Loucy (cell line): ENCODE measurements around the gene CDC73.

Experiments
- EZH2phosphoT487 ChIP-seq: fragments of 200-600 bp; IDR thresholded peaks from 2 replicates; pipeline ENCODE4 v1.6.1; 2018; ENCODE audit warnings: antibody characterized with exemption, mild to moderate bottlenecking, moderate library complexity, borderline replicate concordance
- TF ChIP-seq, protein P1 (sequence below): fragments of 200-600 bp; sonication (generic); conservative IDR thresholded peaks from 2 replicates; pipeline ENCODE4 v1.5.1; 2014; ENCODE audit warnings: mild to moderate bottlenecking, antibody characterized with exemption, low read length

DNA sequence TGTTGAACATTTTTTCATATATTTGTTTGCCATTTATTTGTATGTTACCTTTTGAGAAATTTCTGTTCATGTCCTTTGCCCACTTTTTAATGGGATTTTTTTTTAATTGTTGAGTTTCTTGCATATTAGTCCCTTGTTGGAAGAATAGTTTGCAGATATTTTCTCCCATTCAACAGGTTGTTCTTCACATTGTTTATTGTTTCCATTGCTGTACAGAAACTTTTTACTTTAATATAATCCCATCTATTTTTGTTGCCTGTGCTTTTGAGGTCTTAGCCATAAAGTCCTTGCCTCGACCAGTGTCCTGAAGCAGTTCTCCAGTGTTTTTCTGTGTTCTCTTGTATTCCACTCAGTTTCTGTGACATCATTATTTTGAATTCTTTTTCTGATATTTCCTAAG is 118.8 kb downstream of the CDC73 start:
- TF ChIP-seq, protein P1, sequence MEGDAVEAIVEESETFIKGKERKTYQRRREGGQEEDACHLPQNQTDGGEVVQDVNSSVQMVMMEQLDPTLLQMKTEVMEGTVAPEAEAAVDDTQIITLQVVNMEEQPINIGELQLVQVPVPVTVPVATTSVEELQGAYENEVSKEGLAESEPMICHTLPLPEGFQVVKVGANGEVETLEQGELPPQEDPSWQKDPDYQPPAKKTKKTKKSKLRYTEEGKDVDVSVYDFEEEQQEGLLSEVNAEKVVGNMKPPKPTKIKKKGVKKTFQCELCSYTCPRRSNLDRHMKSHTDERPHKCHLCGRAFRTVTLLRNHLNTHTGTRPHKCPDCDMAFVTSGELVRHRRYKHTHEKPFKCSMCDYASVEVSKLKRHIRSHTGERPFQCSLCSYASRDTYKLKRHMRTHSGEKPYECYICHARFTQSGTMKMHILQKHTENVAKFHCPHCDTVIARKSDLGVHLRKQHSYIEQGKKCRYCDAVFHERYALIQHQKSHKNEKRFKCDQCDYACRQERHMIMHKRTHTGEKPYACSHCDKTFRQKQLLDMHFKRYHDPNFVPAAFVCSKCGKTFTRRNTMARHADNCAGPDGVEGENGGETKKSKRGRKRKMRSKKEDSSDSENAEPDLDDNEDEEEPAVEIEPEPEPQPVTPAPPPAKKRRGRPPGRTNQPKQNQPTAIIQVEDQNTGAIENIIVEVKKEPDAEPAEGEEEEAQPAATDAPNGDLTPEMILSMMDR = no peak
- no peak for TF ChIP-seq EZH2phosphoT487
